Measurements from ENCODE around the gene MAP2K1. TPM values are rescaled to one million over a fixed set of nuclear protein-coding genes. Genes with fewer than 3 reads are reported as not detected.

The MAP2K1 gene
- polyA plus RNA-seq, 1 of the 3 experiments (the other 2 are of a cell fraction) = 21.8 TPM

GRCh38 chr15:66362776-66363175, 23.9 kb upstream of the MAP2K1 start:
- H3K4me2 ChIP-seq = no peak overlapping the region
- no peaks in the 10 kb centered on the region for H3K27me3 ChIP-seq (ENCODE audit: insufficient read depth)
- no peaks in the 10 kb centered on the region for H3K79me2 ChIP-seq (ENCODE audit: insufficient read depth)
- POLR2A ChIA-PET = no interaction called here
- H3K9me3 ChIP-seq = no peaks in the 10 kb centered on the region
- no peaks in the 10 kb centered on the region for H4K20me1 ChIP-seq (ENCODE audit: insufficient read depth)
- CTCF ChIA-PET = interaction anchor here (1.3 kb wide), 1 partner anchor 10 kb away, joined by 3 read pairs; no protein-coding TSS in a partner anchor
- no peak overlapping the region for H3K4me3 ChIP-seq (ENCODE audit: low read depth in 2 of 2, low read length in 1 of 2)
- H3K4me1 ChIP-seq (ENCODE audit: control insufficient read depth in 1 of 2, insufficient read depth in 2 of 2, low read depth in 1 of 2, low read length in 1 of 2) = no peaks in the 10 kb centered on the region
- no peaks in the 10 kb centered on the region for H3F3A ChIP-seq (replicated peaks; ENCODE audit: insufficient read depth)
- no peak for TF ChIP-seq GABPA (IDR thresholded peaks at IDR 0.05; ENCODE audit: low read depth)
- TF ChIP-seq JUND (IDR thresholded peaks at IDR 0.05) = no peak
- no peak for TF ChIP-seq TEAD4 (IDR thresholded peaks at IDR 0.05; ENCODE audit: borderline replicate concordance, insufficient read depth)
- TF ChIP-seq, protein P1, sequence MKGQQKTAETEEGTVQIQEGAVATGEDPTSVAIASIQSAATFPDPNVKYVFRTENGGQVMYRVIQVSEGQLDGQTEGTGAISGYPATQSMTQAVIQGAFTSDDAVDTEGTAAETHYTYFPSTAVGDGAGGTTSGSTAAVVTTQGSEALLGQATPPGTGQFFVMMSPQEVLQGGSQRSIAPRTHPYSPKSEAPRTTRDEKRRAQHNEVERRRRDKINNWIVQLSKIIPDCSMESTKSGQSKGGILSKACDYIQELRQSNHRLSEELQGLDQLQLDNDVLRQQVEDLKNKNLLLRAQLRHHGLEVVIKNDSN (IDR thresholded peaks at IDR 0.05; ENCODE audit: borderline replicate concordance, low read depth) = no peak
- no peak for TF ChIP-seq FOSL2 (IDR thresholded peaks at IDR 0.05; ENCODE audit: borderline replicate concordance, low read depth)
- no peak for TF ChIP-seq RAD21 (IDR thresholded peaks at IDR 0.05; ENCODE audit: low read length)
- no peak for TF ChIP-seq MXI1 (IDR thresholded peaks at IDR 0.05; ENCODE audit: low read depth, low read length)
- TF ChIP-seq EZH2phosphoT487 (IDR thresholded peaks at IDR 0.05; ENCODE audit: borderline replicate concordance, low read depth) = no peak
- no peak for TF ChIP-seq POLR2AphosphoS5 (IDR thresholded peaks at IDR 0.05; ENCODE audit: low read depth, low read length)
- TF ChIP-seq RFX5 (IDR thresholded peaks at IDR 0.05; ENCODE audit: low read length) = no peak
- no peak for TF ChIP-seq TAF1 (IDR thresholded peaks at IDR 0.05; ENCODE audit: borderline replicate concordance, low read depth, low read length)
- no peaks in the 10 kb centered on the region for H3K36me3 ChIP-seq (replicated peaks in 1 of 2; ENCODE audit: control insufficient read depth in 1 of 2, insufficient read depth in 2 of 2, low read length in 1 of 2)
- no peaks in the 10 kb centered on the region for H3K9me2 ChIP-seq
- DNase-seq = no peak
- no peak overlapping the region for H3K27ac ChIP-seq (ENCODE audit: low read depth in 2 of 2, low read length in 1 of 2)
- 100% methylated on average over 1 of the region's 1 CpG for WGBS (ENCODE audit: low lambda C conversion rate)
- no peak overlapping the region for H3K9ac ChIP-seq
- no peak overlapping the region for H2AFZ ChIP-seq (ENCODE audit: low read depth)

DNA sequence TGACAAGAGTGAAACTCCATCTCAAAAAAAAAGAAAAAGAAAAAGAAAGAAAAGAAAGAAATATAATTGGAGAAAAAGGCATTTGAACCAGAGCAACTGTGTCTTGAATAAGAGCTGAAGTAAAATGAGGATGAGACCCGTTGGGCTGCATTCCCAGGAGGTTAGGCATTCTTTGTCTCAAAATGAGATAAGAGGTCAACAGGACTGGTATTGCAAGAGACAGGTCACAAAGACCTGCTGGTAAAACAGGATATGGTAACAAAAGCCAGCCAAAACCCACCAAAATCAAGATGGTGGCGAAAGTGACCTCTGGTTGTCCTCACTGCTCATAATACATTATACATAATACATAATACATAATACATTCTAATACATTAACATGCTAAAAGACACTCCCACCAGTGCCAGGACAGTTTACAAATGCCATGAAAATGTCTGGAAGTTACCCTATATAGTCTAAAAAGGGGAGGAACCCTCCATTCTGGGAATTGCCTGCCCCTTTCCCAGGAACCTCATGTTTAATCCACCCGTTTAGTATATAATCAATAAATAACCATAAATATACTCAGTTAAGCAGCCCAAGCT, 21.7 kb upstream of the MAP2K1 start:
- Histone ChIP-seq H3K9me2 (no peaks in the 10 kb centered on the region), H3K4me2 (no peak overlapping the region), H3K4me3 (ENCODE audit: low read depth in 2 of 2, low read length in 1 of 2) (no peak overlapping the region), H3K27me3 (ENCODE audit: insufficient read depth) (no peaks in the 10 kb centered on the region), H3K4me1 (ENCODE audit: control insufficient read depth in 1 of 2, insufficient read depth in 2 of 2, low read depth in 1 of 2, low read length in 1 of 2) (no peaks in the 10 kb centered on the region), H3F3A (replicated peaks; ENCODE audit: insufficient read depth) (no peaks in the 10 kb centered on the region), H3K36me3 (replicated peaks in 1 of 2; ENCODE audit: control insufficient read depth in 1 of 2, insufficient read depth in 2 of 2, low read length in 1 of 2) (no peaks in the 10 kb centered on the region), H3K9me3 (no peaks in the 10 kb centered on the region), H3K79me2 (ENCODE audit: insufficient read depth) (no peaks in the 10 kb centered on the region), H3K9ac (no peak overlapping the region), H4K20me1 (ENCODE audit: insufficient read depth) (no peaks in the 10 kb centered on the region), H3K27ac (ENCODE audit: low read depth in 2 of 2, low read length in 1 of 2) (no peak overlapping the region), H2AFZ (ENCODE audit: low read depth) (no peak overlapping the region)
- no peak for DNase-seq
- POLR2A ChIA-PET = no interaction called here
- TF ChIP-seq SMC3 (IDR thresholded peaks at IDR 0.05; ENCODE audit: low read depth, low read length) (no peak), ELF1 (IDR thresholded peaks at IDR 0.05) (no peak), SIN3A (IDR thresholded peaks at IDR 0.05; ENCODE audit: borderline replicate concordance, low read depth, low read length) (no peak), GABPA (IDR thresholded peaks at IDR 0.05; ENCODE audit: low read depth) (no peak), RXRA (IDR thresholded peaks at IDR 0.05; ENCODE audit: borderline replicate concordance, low read depth) (no peak), NRF1 (IDR thresholded peaks at IDR 0.05; ENCODE audit: low read depth, low read length) (no peak), JUND (IDR thresholded peaks at IDR 0.05) (no peak), TEAD4 (IDR thresholded peaks at IDR 0.05; ENCODE audit: borderline replicate concordance, insufficient read depth) (no peak), NFIC (IDR thresholded peaks at IDR 0.05; ENCODE audit: borderline replicate concordance) (no peak), EP300 (IDR thresholded peaks at IDR 0.05; ENCODE audit: borderline replicate concordance in 1 of 2, low read depth in 1 of 2, low read length in 1 of 2) (no peak), GATA2 (CRISPR knock-in tag; IDR thresholded peaks at IDR 0.05) (no peak), FOXJ3 (CRISPR knock-in tag; IDR thresholded peaks at IDR 0.05) (no peak), FOSL2 (IDR thresholded peaks at IDR 0.05; ENCODE audit: borderline replicate concordance, low read depth) (no peak)
- TF ChIP-seq, protein P2, sequence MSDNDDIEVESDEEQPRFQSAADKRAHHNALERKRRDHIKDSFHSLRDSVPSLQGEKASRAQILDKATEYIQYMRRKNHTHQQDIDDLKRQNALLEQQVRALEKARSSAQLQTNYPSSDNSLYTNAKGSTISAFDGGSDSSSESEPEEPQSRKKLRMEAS (IDR thresholded peaks at IDR 0.05; ENCODE audit: low read depth) = no peak
- TF ChIP-seq, protein P3, sequence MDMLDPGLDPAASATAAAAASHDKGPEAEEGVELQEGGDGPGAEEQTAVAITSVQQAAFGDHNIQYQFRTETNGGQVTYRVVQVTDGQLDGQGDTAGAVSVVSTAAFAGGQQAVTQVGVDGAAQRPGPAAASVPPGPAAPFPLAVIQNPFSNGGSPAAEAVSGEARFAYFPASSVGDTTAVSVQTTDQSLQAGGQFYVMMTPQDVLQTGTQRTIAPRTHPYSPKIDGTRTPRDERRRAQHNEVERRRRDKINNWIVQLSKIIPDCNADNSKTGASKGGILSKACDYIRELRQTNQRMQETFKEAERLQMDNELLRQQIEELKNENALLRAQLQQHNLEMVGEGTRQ (IDR thresholded peaks at IDR 0.05; ENCODE audit: borderline replicate concordance, low read depth, low read length) = no peak
- TF ChIP-seq, protein P4, sequence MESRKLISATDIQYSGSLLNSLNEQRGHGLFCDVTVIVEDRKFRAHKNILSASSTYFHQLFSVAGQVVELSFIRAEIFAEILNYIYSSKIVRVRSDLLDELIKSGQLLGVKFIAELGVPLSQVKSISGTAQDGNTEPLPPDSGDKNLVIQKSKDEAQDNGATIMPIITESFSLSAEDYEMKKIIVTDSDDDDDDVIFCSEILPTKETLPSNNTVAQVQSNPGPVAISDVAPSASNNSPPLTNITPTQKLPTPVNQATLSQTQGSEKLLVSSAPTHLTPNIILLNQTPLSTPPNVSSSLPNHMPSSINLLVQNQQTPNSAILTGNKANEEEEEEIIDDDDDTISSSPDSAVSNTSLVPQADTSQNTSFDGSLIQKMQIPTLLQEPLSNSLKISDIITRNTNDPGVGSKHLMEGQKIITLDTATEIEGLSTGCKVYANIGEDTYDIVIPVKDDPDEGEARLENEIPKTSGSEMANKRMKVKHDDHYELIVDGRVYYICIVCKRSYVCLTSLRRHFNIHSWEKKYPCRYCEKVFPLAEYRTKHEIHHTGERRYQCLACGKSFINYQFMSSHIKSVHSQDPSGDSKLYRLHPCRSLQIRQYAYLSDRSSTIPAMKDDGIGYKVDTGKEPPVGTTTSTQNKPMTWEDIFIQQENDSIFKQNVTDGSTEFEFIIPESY (IDR thresholded peaks at IDR 0.05; ENCODE audit: borderline replicate concordance, low read depth) = no peak
- CTCF ChIA-PET = no interaction called here
- WGBS (ENCODE audit: low lambda C conversion rate) = 93% methylated on average over 3 of the region's 3 CpGs

Data from SK-N-SH (cell line).